GM21529 (cell line): ENCODE data around the gene FGD1.

Experiments
- ATAC-seq: cut with Tn5 transposase; IDR thresholded peaks from one replicate; pipeline ENCODE4 v1.9.1; 2021; ENCODE audit not compliant: unreplicated experiment

FGD1 gene

GRCh38 chrX:54473993-54474859 is 21.8 kb downstream of the FGD1 start:
- ATAC-seq, result no peak

GRCh38 chrX:54470054-54470760 is 25.8 kb downstream of the FGD1 start:
- no peak for ATAC-seq

- ATAC-seq, result no peak
Measured at GRCh38 chrX:54452920-54453319, 43.1 kb downstream of the FGD1 start.

GRCh38 chrX:54449929-54450328 is 46.1 kb downstream of the FGD1 start:
- no peak for ATAC-seq

- ATAC-seq, result no peak
Measured at GRCh38 chrX:54447461-54447860, 48.6 kb downstream of the FGD1 start.

- ATAC-seq, result no peak
Measured at GRCh38 chrX:54446084-54446483, 50.0 kb downstream of the FGD1 start.

GRCh38 chrX:54444752-54445151 is 51.3 kb downstream of the FGD1 start:
- ATAC-seq, result no peak

GRCh38 chrX:54442790-54443189 is 53.2 kb downstream of the FGD1 start:
- ATAC-seq, result no peak

GRCh38 chrX:54439960-54440871 is 55.8 kb downstream of the FGD1 start, which contains the start of gene TSR2:
Gene TSR2, plus strand, starts transcription at chrX:54440404. Its CDS starts 18 bp downstream, at chrX:54440422.
- ATAC-seq, result peak; percentile 97

GRCh38 chrX:54435121-54435520 is 60.9 kb downstream of the FGD1 start:
- ATAC-seq, result no peak

- ATAC-seq, result no peak
Measured at GRCh38 chrX:54430519-54430918, 65.5 kb downstream of the FGD1 start.

- no peak for ATAC-seq
Measured at GRCh38 chrX:54427837-54428424, 68.1 kb downstream of the FGD1 start.

- no peak for ATAC-seq
Measured at GRCh38 chrX:54423161-54423888, 72.7 kb downstream of the FGD1 start.

- no peak for ATAC-seq
Measured at GRCh38 chrX:54422168-54422567, 73.9 kb downstream of the FGD1 start.

GRCh38 chrX:54419559-54420302 is 76.3 kb downstream of the FGD1 start:
- ATAC-seq, result no peak

- ATAC-seq, result no peak
Measured at GRCh38 chrX:54416965-54417364, 79.1 kb downstream of the FGD1 start.

GRCh38 chrX:54415534-54416350 is 80.3 kb downstream of the FGD1 start:
- no peak for ATAC-seq

- ATAC-seq, result no peak
Measured at GRCh38 chrX:54413753-54414152, 82.3 kb downstream of the FGD1 start.

GRCh38 chrX:54411732-54412131 is 84.3 kb downstream of the FGD1 start:
- ATAC-seq, result no peak
